ENCODE data around the gene ZNF280D. TPM values are rescaled to one million over a fixed set of nuclear protein-coding genes. Genes with fewer than 3 reads are reported as not detected.

ZNF280D gene
- total and polyA plus RNA-seq, 7 donors = 5.8 to 75.3 (median 53.6) TPM

DNA sequence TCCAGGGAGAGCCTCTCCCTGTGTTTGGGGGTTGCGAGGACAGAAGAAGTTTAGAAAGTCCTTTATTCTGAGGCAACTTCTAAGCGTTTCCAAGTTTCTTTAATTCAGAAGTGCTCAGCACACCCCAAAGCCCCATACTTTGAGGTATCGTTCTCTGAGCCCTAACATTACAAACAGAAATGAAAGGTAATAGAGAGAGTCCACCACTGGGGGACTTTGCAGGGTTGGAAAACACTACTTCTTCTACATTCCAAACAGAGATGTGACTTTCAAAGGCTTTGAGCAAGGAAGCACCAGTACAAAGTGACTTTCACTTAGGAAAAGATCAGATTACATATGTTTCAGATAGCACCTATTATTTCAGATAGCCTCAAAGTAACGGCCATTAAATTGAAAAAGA lies 6.2 kb upstream of the ZNF280D start:
- Histone ChIP-seq H3K4me3 (no peak overlapping the region), H3K27ac (no peak overlapping the region), H3K9me3 (no peaks in the 10 kb centered on the region), H3K36me3 (no peaks in the 10 kb centered on the region), H3K27me3 (no peaks in the 10 kb centered on the region), H3K4me1 (peaks cover 0 to 26% (median 19%) of the 10 kb centered on the region in 4 donors)
- DNase-seq = no peak
- intact Hi-C loops (cut with DNase I) = no loop called here
- WGBS, 2 donors = 94% methylated on average over 4 of the region's 4 CpGs
- no peak for TF ChIP-seq POLR2A (IDR thresholded peaks at IDR 0.05)
- TF ChIP-seq, protein P1, sequence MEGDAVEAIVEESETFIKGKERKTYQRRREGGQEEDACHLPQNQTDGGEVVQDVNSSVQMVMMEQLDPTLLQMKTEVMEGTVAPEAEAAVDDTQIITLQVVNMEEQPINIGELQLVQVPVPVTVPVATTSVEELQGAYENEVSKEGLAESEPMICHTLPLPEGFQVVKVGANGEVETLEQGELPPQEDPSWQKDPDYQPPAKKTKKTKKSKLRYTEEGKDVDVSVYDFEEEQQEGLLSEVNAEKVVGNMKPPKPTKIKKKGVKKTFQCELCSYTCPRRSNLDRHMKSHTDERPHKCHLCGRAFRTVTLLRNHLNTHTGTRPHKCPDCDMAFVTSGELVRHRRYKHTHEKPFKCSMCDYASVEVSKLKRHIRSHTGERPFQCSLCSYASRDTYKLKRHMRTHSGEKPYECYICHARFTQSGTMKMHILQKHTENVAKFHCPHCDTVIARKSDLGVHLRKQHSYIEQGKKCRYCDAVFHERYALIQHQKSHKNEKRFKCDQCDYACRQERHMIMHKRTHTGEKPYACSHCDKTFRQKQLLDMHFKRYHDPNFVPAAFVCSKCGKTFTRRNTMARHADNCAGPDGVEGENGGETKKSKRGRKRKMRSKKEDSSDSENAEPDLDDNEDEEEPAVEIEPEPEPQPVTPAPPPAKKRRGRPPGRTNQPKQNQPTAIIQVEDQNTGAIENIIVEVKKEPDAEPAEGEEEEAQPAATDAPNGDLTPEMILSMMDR (IDR thresholded peaks at IDR 0.05) = no peak
- TF ChIP-seq EP300 (IDR thresholded peaks at IDR 0.05) = no peak
- no peak for TF ChIP-seq POLR2AphosphoS5 (IDR thresholded peaks at IDR 0.05)

DNA sequence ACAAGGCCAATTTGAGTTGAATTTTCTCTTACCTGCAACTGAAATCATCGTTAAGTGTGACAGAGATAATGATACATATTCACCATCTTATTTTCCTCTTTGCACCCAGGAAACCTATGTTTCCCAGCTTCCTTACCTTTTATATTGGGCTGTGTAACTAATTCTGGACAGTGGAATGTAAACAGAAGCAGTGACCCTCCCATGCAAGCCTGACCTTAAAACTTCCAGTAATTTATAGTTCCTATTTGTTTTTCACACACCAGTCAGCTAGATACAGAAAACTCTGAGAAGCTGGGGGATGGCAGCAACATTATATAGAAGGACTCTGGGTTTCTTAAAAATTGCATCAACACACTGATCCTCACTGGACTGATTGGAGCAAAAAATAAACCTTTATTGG lies 4.5 kb upstream of the ZNF280D start:
- WGBS, 2 donors = 58 to 79% methylated on average over 1 of the region's 1 CpG
- Histone ChIP-seq H3K4me1 (peaks cover 0 to 31% (median 22%) of the 10 kb centered on the region in 4 donors), H3K27ac (peak overlapping the region in 3 of 4 donors; percentile 42 to 70 (median 68)), H3K9me3 (no peaks in the 10 kb centered on the region), H3K4me3 (no peak overlapping the region), H3K36me3 (no peaks in the 10 kb centered on the region), H3K27me3 (no peaks in the 10 kb centered on the region)
- no peak for TF ChIP-seq POLR2A (IDR thresholded peaks at IDR 0.05)
- TF ChIP-seq EP300 (IDR thresholded peaks at IDR 0.05) = no peak
- TF ChIP-seq, protein P1 (IDR thresholded peaks at IDR 0.05) = no peak
- TF ChIP-seq POLR2AphosphoS5 (IDR thresholded peaks at IDR 0.05) = no peak
- intact Hi-C loops (cut with DNase I) = no loop called here
- no peak for DNase-seq

DNA sequence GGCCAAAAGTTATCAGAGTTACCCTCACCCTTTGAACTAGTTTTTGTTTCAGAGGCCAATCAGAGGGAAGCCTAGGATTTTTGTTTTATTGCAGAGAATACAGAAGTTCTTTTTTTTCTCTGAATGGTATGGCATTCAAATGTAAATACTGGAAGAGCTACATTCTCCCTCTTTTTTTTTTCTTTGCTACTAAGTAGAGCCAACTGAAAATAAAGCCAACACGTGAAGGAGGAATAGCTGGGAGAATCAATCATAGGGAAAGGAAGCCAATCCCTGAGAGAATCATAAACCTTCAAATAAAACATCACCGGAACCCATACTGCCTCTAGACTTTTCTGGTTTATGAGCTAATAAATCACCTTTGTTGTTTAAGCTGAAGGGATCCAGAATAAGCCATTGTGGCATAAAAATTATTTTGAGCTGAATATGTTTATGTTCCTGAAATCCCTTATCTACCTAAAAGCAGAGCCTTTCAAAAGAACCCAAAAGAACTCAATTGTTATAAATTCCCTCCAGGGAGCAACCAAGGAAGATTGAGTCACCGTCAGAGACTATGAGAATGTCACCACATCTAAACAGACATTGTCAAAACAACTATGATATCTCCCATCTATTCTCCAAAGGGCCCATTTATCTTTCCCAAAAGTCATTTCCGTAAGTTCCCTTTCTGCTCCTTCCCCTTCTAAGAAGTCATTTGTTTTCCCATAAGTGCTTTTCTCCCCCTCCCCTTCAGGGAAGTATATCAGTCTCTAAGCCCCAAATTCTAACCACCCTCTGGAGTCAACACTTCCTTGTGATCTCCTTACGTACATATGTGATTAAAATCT lies 3.8 kb upstream of the ZNF280D start:
- no peaks in the 10 kb centered on the region for H3K27me3 ChIP-seq
- H3K36me3 ChIP-seq = no peaks in the 10 kb centered on the region
- no peak for DNase-seq
- whole genome bisulfite sequencing, 2 donors = 39 to 56% methylated on average over 5 of the region's 5 CpGs
- intact Hi-C loops (cut with DNase I) = no loop called here
- no peak overlapping the region for H3K4me3 ChIP-seq
- no peaks in the 10 kb centered on the region for H3K9me3 ChIP-seq
- H3K4me1 ChIP-seq = peaks cover 0 to 36% (median 26%) of the 10 kb centered on the region in 4 donors
- H3K27ac ChIP-seq = peak overlapping the region; percentile 27 to 70 (median 55)
- TF ChIP-seq EP300 (IDR thresholded peaks at IDR 0.05) (no peak), POLR2A (IDR thresholded peaks at IDR 0.05) (no peak), POLR2AphosphoS5 (IDR thresholded peaks at IDR 0.05) (peak in 1 of 4 donors; percentile 19)
- TF ChIP-seq, protein P1 (IDR thresholded peaks at IDR 0.05) = no peak

DNA sequence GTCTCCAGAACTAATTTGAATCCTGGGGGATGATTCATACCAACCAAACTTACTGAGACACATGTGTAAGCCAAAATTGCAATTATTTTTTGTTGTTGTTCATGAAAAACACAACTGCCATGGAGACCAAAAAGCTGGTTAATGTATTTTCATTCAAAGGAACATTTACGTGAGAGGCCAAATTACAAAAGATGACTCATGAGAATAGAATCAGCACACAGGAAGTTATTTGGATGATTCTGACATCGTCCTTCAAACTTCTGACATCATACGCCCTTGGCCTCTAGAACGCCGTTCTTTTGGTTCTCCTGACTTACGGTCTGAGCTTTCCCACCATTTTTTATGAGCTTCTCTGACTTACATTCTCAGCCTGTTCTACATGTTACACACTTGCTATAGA lies 3.0 kb upstream of the ZNF280D start:
- WGBS, 2 donors = 80 to 84% methylated on average over 6 of the region's 6 CpGs
- no peaks in the 10 kb centered on the region for H3K36me3 ChIP-seq
- peak overlapping the region; percentile 27 to 70 (median 55) for H3K27ac ChIP-seq
- H3K27me3 ChIP-seq = no peaks in the 10 kb centered on the region
- peaks cover 0 to 44% (median 34%) of the 10 kb centered on the region in 4 donors for H3K4me1 ChIP-seq
- peak in 1 of 4 donors; percentile 36 for TF ChIP-seq POLR2AphosphoS5 (IDR thresholded peaks at IDR 0.05)
- TF ChIP-seq, protein P1 (IDR thresholded peaks at IDR 0.05) = no peak
- no peak for TF ChIP-seq EP300 (IDR thresholded peaks at IDR 0.05)
- TF ChIP-seq POLR2A (IDR thresholded peaks at IDR 0.05) = no peak
- no peak for DNase-seq
- H3K4me3 ChIP-seq = no peak overlapping the region
- intact Hi-C loops (cut with DNase I) = no loop called here
- H3K9me3 ChIP-seq = no peaks in the 10 kb centered on the region
